ENCODE results near the gene CUTA. TPM values are rescaled to one million over a fixed set of nuclear protein-coding genes. Genes with fewer than 3 reads are reported as not detected.
"Not testable (repeated sequence)": the region's sequence is repeated elsewhere in the genome, so short reads cannot be mapped to it uniquely, and the experiment has no call there.

The CUTA gene
- total RNA-seq, 1 experiment from 2014 or later = 321 TPM

- DNase-seq (ENCODE audit: low spot score) = no peak
Measured at GRCh38 chr6:33373960-33374910, 43.7 kb downstream of the CUTA start.

GRCh38 chr6:33372526-33373123 lies 45.3 kb downstream of the CUTA start:
- no peak for DNase-seq (ENCODE audit: low spot score)

DNA sequence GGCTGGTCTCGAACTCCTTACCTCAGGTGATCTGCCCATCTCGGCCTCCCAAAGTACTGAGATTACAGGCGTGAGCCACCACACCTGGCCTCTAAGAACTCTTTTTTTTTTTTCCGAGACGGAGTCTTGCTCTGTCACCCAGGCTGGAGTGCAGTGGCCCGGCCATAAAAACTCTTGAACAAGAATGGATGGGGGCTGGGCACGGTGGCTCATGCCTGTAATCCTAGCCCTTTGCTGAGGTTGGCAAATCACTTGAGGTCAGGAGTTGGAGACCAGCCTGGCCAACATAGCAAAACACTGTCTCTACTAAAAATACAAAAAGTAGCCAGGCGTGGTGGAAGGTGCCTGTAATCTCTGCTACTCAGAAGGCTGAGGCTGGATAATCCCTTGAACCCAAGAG lies 46.0 kb downstream of the CUTA start:
- DNase-seq (ENCODE audit: low spot score) = not testable (repeated sequence)

GRCh38 chr6:33367715-33368025 lies 50.2 kb downstream of the CUTA start:
- DNase-seq (ENCODE audit: low spot score) = not testable (repeated sequence)

DNA sequence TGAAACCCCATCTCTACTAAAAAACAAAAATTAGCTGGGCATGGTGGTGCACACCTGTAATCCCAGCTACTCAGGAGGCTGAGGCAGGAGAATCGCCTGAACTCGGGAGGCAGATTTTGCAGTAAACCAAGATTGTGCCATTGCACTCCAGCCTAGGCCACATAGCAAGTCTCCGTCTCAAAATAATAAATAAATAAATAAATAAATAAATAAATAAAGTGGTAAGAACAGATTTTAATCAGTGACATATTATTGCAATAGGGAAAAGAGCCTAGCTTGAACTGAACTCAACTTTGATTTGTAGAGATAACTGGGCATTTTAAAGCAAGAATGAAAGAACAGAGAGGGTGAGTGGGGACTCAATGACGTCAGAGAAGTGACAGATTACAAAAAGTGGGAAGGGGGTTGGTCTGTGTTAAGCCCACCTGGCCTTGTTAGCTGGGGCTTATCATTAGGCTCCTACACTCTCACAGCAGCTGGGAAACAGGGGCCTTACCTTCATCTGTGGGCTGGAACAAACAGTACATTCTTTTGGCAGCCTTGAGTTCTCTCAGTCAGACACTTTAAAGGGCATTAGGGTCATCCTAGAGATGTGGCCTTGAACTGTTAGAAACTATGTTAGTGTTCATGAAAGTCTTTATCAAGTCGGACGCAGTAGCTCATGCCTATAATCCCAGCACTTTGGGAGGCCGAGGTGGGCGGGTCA lies 50.7 kb downstream of the CUTA start:
- DNase-seq (ENCODE audit: low spot score) = no peak

Small RNA genes within 50 kb of the gene (small RNA-seq; reads per million reads assigned to genes)
- not detected for gene RPL35AP4
- gene ZBTB9 = not detected

Other genes with a start within 250 kb of the CUTA start
- 0.31 and 0.47 TPM in 2 replicates for gene COL11A2, start 225.6 kb downstream of the CUTA start, total RNA-seq (2014; rRNA removed; shearing (Covaris generic))
- 28.1 and 32.9 TPM in 2 replicates for gene RXRB, start 217.4 kb downstream of the CUTA start, total RNA-seq (2014; rRNA removed; shearing (Covaris generic))
- gene SLC39A7, start 217.2 kb downstream of the CUTA start, total RNA-seq (2014; rRNA removed; shearing (Covaris generic)) = 131 and 147 TPM in 2 replicates
- gene HSD17B8, start 213.5 kb downstream of the CUTA start, total RNA-seq (2014; rRNA removed; shearing (Covaris generic)) = 28.0 and 35.8 TPM in 2 replicates
- 36.1 and 37.2 TPM in 2 replicates for gene RING1, start 209.6 kb downstream of the CUTA start, total RNA-seq (2014; rRNA removed; shearing (Covaris generic))
- 39.4 and 48.5 TPM in 2 replicates for gene VPS52, start 146.2 kb downstream of the CUTA start, total RNA-seq (2014; rRNA removed; shearing (Covaris generic))
- 3,486 and 3,632 TPM in 2 replicates for gene RPS18, start 146.0 kb downstream of the CUTA start, total RNA-seq (2014; rRNA removed; shearing (Covaris generic))
- 10.6 and 14.1 TPM in 2 replicates for gene B3GALT4, start 141.0 kb downstream of the CUTA start, total RNA-seq (2014; rRNA removed; shearing (Covaris generic))
- gene WDR46, start 128.9 kb downstream of the CUTA start, total RNA-seq (2014; rRNA removed; shearing (Covaris generic)) = 79.0 and 92.2 TPM in 2 replicates
- gene PFDN6, start 128.5 kb downstream of the CUTA start, total RNA-seq (2014; rRNA removed; shearing (Covaris generic)) = 86.8 and 90.7 TPM in 2 replicates
- gene RGL2, start 119.2 kb downstream of the CUTA start, total RNA-seq (2014; rRNA removed; shearing (Covaris generic)) = 38.2 and 42.6 TPM in 2 replicates
- 163 and 194 TPM in 2 replicates for gene TAPBP, start 104.0 kb downstream of the CUTA start, total RNA-seq (2014; rRNA removed; shearing (Covaris generic))
- 22.8 and 25.3 TPM in 2 replicates for gene ZBTB22, start 100.4 kb downstream of the CUTA start, total RNA-seq (2014; rRNA removed; shearing (Covaris generic))
- 45.8 and 83.5 TPM in 2 replicates for gene DAXX, start 95.1 kb downstream of the CUTA start, total RNA-seq (2014; rRNA removed; shearing (Covaris generic))
- 64.8 and 67.5 TPM in 2 replicates for gene KIFC1, start 26.3 kb downstream of the CUTA start, total RNA-seq (2014; rRNA removed; shearing (Covaris generic))
- gene PHF1, start 7.1 kb downstream of the CUTA start, total RNA-seq (2014; rRNA removed; shearing (Covaris generic)) = 30.8 and 35.5 TPM in 2 replicates
- gene SYNGAP1, start 2.0 kb upstream of the CUTA start, total RNA-seq (2014; rRNA removed; shearing (Covaris generic)) = 3.3 and 5.2 TPM in 2 replicates
- gene ZBTB9, start 36.5 kb upstream of the CUTA start, total RNA-seq (2014; rRNA removed; shearing (Covaris generic)) = 4.7 and 11.2 TPM in 2 replicates
- 19.7 and 27.8 TPM in 2 replicates for gene BAK1, start 162.2 kb upstream of the CUTA start, total RNA-seq (2014; rRNA removed; shearing (Covaris generic))
- gene ITPR3, start 203.2 kb upstream of the CUTA start, total RNA-seq (2014; rRNA removed; shearing (Covaris generic)) = 92.2 and 110 TPM in 2 replicates

All from HT-29 (cell line).